ENCODE results near the gene MARF1. TPM values are rescaled to one million over a fixed set of nuclear protein-coding genes. Genes with fewer than 3 reads are reported as not detected.

Gene MARF1
- total RNA-seq, 6 donors from 2014 or later: 27.2 to 94.3 (median 71.3) TPM

DNA sequence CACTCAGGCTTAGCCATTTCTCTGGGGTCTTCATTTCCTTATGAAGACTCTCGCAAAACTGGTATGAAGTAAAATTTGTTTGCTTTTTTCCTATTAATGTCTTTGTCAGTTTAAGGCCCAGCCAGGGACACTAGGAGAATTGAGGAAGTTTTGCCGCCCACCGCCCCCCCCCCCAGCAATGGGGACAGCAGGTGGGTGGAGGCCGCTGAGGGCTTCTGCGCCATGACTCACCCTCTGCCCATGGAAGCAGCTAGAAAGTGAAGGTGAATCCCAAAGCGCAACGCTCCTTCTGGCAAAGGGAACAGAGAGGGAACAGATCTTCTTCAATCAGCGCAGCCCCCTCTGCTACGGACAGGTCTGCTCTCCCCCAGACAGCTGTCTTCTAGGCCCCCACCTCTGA, 49.7 kb downstream of the MARF1 start:
- ATAC-seq (ENCODE audit: low FRiP score in 2 of 2): no peak

DNA sequence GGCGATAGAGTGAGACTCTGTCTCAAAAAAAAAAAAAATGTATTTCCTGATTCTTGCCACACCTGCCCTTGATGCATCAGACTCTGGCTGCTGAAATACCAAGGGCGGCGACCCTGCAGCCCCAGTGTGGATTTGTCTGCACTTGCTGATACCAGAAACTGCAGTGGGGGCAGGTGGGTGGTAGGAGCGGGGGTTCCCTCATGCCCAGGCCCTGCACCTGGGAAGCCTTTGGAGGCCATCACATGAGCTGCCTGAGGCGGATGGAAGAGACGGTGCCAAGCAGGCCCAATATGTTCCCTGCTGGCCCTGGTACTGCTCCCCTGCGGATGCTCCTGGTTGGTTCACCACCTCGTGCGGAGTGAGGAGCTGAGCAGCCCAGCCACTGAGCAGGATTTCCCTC, 50.6 kb downstream of the MARF1 start:
- Histone ChIP-seq H3K4me3 (no peak overlapping the region), H3K4me1 (peaks cover 20 to 33% (median 23%) of the 10 kb centered on the region in 4 donors), H3K27ac (peak overlapping the region in 3 of 4 donors; percentile 49 to 61 (median 53)), H3K9me3 (no peaks in the 10 kb centered on the region), H3K27me3 (no peaks in the 10 kb centered on the region), H3K36me3 (peaks cover 11 to 45% (median 27%) of the 10 kb centered on the region in 4 donors)
- TF ChIP-seq POLR2AphosphoS5 (IDR thresholded peaks at IDR 0.05): no peak
- 81 to 86% methylated on average over 3 to 9 of the region's 9 CpGs for WGBS, 2 donors
- DNase-seq (no peak), ATAC-seq (ENCODE audit: low FRiP score in 2 of 2) (no peak)

More for the DNA sequence above, 49.7 kb downstream of the MARF1 start:
- peaks cover 18 to 51% (median 34%) of the 10 kb centered on the region in 4 donors for H3K36me3 ChIP-seq
- WGBS, 2 donors: 87 to 88% methylated on average over 9 of the region's 9 CpGs
- peak; percentile 40 to 67 for DNase-seq
- no peak overlapping the region for H3K4me3 ChIP-seq
- no peaks in the 10 kb centered on the region for H3K9me3 ChIP-seq
- TF ChIP-seq, protein P1, sequence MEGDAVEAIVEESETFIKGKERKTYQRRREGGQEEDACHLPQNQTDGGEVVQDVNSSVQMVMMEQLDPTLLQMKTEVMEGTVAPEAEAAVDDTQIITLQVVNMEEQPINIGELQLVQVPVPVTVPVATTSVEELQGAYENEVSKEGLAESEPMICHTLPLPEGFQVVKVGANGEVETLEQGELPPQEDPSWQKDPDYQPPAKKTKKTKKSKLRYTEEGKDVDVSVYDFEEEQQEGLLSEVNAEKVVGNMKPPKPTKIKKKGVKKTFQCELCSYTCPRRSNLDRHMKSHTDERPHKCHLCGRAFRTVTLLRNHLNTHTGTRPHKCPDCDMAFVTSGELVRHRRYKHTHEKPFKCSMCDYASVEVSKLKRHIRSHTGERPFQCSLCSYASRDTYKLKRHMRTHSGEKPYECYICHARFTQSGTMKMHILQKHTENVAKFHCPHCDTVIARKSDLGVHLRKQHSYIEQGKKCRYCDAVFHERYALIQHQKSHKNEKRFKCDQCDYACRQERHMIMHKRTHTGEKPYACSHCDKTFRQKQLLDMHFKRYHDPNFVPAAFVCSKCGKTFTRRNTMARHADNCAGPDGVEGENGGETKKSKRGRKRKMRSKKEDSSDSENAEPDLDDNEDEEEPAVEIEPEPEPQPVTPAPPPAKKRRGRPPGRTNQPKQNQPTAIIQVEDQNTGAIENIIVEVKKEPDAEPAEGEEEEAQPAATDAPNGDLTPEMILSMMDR (IDR thresholded peaks at IDR 0.05): no peak
- TF ChIP-seq POLR2AphosphoS5 (IDR thresholded peaks at IDR 0.05) (no peak), POLR2A (IDR thresholded peaks at IDR 0.05) (no peak), EP300 (IDR thresholded peaks at IDR 0.05) (no peak)
- peak overlapping the region in 3 of 4 donors; percentile 9 to 61 (median 49) for H3K27ac ChIP-seq
- peaks cover 20 to 33% (median 23%) of the 10 kb centered on the region in 4 donors for H3K4me1 ChIP-seq
- H3K27me3 ChIP-seq: no peaks in the 10 kb centered on the region

DNA sequence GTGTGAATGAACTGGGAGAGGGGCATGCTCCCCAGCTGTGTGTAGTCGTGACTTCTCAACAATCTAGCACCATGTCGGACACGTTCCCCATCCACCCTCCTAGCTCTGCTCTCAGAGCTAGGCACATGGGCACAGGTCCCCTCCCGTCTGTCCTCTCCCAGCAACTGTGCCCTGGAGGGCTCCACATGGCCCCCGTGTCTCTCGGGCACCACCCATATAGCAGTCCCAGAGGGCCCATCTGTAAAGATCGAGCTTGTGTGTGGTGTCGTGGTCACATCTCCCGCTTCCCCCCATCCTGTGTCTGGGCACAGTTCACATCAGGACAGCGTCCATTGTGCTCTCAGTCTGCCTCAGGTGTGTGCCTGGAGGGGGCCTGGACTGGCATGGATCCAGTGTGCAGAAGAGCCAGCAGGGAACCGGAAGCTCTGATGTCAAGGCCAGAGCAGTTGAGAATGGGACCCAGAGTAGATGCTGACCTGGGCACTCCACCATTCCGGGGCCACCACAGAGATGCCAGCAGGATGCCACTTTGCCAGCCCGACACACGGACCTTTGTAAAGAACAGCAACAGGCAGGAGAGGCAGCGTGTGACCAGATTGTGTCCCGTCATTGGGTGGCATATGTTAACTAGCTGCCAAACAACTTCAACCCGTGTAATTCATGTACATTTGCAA, 55.7 kb downstream of the MARF1 start:
- TF ChIP-seq, protein P1 (IDR thresholded peaks at IDR 0.05): no peak
- TF ChIP-seq EP300 (IDR thresholded peaks at IDR 0.05) (no peak), POLR2A (IDR thresholded peaks at IDR 0.05) (no peak), POLR2AphosphoS5 (IDR thresholded peaks at IDR 0.05) (no peak)
- H3K27ac ChIP-seq: no peak overlapping the region
- no peak for DNase-seq

DNA sequence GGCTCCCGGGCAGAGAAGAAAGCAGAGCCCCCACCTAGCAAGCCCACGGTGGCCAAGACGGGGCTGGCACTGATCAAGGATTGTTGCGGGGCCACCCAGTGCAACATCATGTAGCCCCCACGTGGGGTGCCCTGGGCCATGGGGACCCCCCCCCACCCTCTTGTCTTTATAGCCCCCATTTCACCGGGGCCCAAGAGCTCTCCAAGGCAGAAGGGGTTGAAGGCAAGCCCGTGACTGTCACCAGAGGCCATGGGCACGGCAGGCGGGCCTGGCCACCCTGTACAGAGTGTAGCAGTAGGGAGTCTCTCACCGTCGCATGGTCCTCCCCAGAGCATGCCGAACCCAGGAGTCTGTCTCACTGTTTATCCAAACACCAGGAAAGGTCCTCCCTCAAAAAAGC, 56.2 kb downstream of the MARF1 start:
- Histone ChIP-seq H3K27ac (no peak overlapping the region), H3K4me3 (no peak overlapping the region), H3K27me3 (no peaks in the 10 kb centered on the region), H3K9me3 (peaks cover 0 to 5% (median 0%) of the 10 kb centered on the region in 4 donors), H3K4me1 (peaks cover 18 to 28% (median 24%) of the 10 kb centered on the region in 4 donors), H3K36me3 (peaks cover 0 to 9% (median 3%) of the 10 kb centered on the region in 4 donors)
- no peak for ATAC-seq (ENCODE audit: low FRiP score in 2 of 2)
- DNase-seq: no peak
- TF ChIP-seq POLR2AphosphoS5 (IDR thresholded peaks at IDR 0.05) (no peak), EP300 (IDR thresholded peaks at IDR 0.05) (no peak), POLR2A (IDR thresholded peaks at IDR 0.05) (no peak)
- TF ChIP-seq, protein P1 (IDR thresholded peaks at IDR 0.05): no peak
- WGBS, 2 donors: 98 to 99% methylated on average over 10 to 12 of the region's 12 CpGs

More for the DNA sequence above, 55.7 kb downstream of the MARF1 start:
- Histone ChIP-seq H3K4me3 (no peak overlapping the region), H3K36me3 (peaks cover 0 to 9% (median 3%) of the 10 kb centered on the region in 4 donors), H3K4me1 (peaks cover 20 to 29% (median 21%) of the 10 kb centered on the region in 4 donors), H3K9me3 (peaks cover 0 to 5% (median 0%) of the 10 kb centered on the region in 4 donors), H3K27me3 (no peaks in the 10 kb centered on the region)
- WGBS, 2 donors: 96 to 98% methylated on average over 12 to 17 of the region's 17 CpGs
- ATAC-seq (ENCODE audit: low FRiP score in 2 of 2): no peak

DNA sequence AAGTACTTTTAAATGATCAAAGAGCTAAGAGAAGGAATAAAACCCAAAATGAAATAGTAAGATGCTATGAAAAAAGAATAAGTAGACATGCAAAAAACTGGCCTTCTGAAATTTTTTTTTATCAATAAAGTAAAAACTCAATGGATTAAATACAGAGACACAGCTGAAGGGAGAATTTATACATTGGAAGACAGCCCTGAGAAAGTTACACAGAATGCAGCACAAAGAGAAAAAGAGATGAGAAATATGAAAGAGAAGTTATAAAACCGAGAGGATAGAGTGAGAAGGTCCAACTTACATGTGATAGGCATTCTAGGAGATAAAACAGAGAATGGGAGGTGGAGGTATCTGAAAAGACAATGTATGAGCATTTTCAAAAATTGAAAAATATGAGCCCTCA, 57.0 kb downstream of the MARF1 start:
- no peak for DNase-seq
- Histone ChIP-seq H3K27me3 (no peaks in the 10 kb centered on the region), H3K9me3 (peaks cover 0 to 5% (median 0%) of the 10 kb centered on the region in 4 donors), H3K36me3 (peaks cover 0 to 9% (median 3%) of the 10 kb centered on the region in 4 donors), H3K4me1 (peaks cover 24 to 29% (median 26%) of the 10 kb centered on the region in 4 donors), H3K27ac (no peak overlapping the region), H3K4me3 (no peak overlapping the region)
- ATAC-seq (ENCODE audit: low FRiP score in 2 of 2): no peak
- WGBS, 2 donors: 96 to 100% methylated on average over 1 of the region's 1 CpG
- TF ChIP-seq, protein P1 (IDR thresholded peaks at IDR 0.05): no peak
- TF ChIP-seq EP300 (IDR thresholded peaks at IDR 0.05) (no peak), POLR2A (IDR thresholded peaks at IDR 0.05) (no peak), POLR2AphosphoS5 (IDR thresholded peaks at IDR 0.05) (no peak)

All from upper lobe of left lung (tissue), 6 donors.